ENCODE results near the gene CDKAL1.

DNA sequence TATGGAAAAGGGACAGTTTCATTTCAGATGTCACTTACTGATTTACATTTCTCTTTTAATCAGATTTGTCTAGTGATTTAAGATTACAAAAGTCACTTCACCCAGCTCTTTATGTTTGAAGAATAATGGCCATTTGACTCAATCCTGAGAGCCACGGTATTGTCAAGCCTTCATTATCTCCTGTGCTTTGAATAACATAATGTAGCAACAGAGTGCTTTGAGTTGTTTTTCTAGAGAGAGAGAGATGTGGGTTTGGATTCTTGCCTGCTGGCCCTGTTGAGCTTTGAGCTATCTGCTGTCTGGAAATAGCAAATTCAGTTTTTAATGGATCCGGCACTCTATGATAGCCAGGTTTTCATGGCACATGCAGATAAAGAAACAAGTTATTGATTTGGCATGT lies 580.9 kb downstream of the CDKAL1 start:
- no peak for TF ChIP-seq POLR2A (IDR thresholded peaks at IDR 0.05)
- TF ChIP-seq, protein P1, sequence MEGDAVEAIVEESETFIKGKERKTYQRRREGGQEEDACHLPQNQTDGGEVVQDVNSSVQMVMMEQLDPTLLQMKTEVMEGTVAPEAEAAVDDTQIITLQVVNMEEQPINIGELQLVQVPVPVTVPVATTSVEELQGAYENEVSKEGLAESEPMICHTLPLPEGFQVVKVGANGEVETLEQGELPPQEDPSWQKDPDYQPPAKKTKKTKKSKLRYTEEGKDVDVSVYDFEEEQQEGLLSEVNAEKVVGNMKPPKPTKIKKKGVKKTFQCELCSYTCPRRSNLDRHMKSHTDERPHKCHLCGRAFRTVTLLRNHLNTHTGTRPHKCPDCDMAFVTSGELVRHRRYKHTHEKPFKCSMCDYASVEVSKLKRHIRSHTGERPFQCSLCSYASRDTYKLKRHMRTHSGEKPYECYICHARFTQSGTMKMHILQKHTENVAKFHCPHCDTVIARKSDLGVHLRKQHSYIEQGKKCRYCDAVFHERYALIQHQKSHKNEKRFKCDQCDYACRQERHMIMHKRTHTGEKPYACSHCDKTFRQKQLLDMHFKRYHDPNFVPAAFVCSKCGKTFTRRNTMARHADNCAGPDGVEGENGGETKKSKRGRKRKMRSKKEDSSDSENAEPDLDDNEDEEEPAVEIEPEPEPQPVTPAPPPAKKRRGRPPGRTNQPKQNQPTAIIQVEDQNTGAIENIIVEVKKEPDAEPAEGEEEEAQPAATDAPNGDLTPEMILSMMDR (IDR thresholded peaks at IDR 0.05), result no peak
